Kidney (tissue), 14 donors: ENCODE data around the gene SKAP2. TPM values are rescaled to one million over a fixed set of nuclear protein-coding genes. Genes with fewer than 3 reads are reported as not detected.
A peak's percentile ranks its signal among the peaks of the same experiment; 100 is the strongest.

ENCODE experiments used
- DNase-seq, 5 donors: peaks; one replicate each; pipeline ENCODE4 v3.0.0-alpha.2; 2013 to 2020
- FAIRE-seq: peaks from 2 replicates; lab custom pipeline; 2012; peaks lifted over from hg19 to GRCh38; lab: Jason Lieb, UNC
- H3K27ac ChIP-seq, 2 donors: one replicate each; pipeline ENCODE4 v1.7.0; 2013; ENCODE audit warnings: low read depth in 2 of 2, low read length in 2 of 2, inconsistent platforms in 1 of 2
- H3K27me3 ChIP-seq: one replicate; pipeline ENCODE4 v1.7.1; 2013; ENCODE audit warnings: low read length, inconsistent platforms; ENCODE audit not compliant: control insufficient read depth, insufficient read depth
- H3K36me3 ChIP-seq, 3 donors: one replicate each; pipeline versions ENCODE4 v1.7.0 to v1.7.1; 2013; ENCODE audit warnings: low read length in 3 of 3, control low read depth in 1 of 3, inconsistent platforms in 1 of 3; ENCODE audit not compliant: insufficient read depth in 3 of 3, control insufficient read depth in 2 of 3
- H3K4me1 ChIP-seq, 3 donors: one replicate each; pipeline versions ENCODE4 v1.7.0 to v1.7.1; 2013; ENCODE audit warnings: low read length in 3 of 3, inconsistent platforms in 1 of 3, low read depth in 1 of 3; ENCODE audit not compliant: control insufficient read depth in 2 of 3, insufficient read depth in 2 of 3
- H3K4me3 ChIP-seq, 3 donors: one replicate each; pipeline versions ENCODE4 v1.7.0 to v1.8.1; 2013; ENCODE audit warnings: low read length in 3 of 3, control low read depth in 1 of 3, inconsistent platforms in 1 of 3
- H3K9ac ChIP-seq, 3 donors: one replicate each; pipeline versions ENCODE4 v1.7.0 to v1.7.1; 2013; ENCODE audit warnings: low read length in 3 of 3, control low read depth in 1 of 3, inconsistent platforms in 1 of 3
- H3K9me3 ChIP-seq, 3 donors: one replicate each; pipeline versions ENCODE4 v1.7.0 to v1.7.1; 2013; ENCODE audit warnings: low read length in 3 of 3, control low read depth in 1 of 3, inconsistent platforms in 1 of 3; ENCODE audit not compliant: control insufficient read depth in 2 of 3, insufficient read depth in 1 of 3
- intact Hi-C: fragments of 100-400 bp; cut with DNase I; formaldehyde crosslinking; loops from one replicate; pipeline ENCODE4 v1.11.1; 2022
- polyA plus RNA-seq: library from polyadenylated mRNA; stranded (reverse); fragments of 350-450 nt; fragmentation: Illumina TruSeq; extraction: RNeasy Lipid Tissue Mini Kit (QIAGEN cat#74804); gene quantifications from one replicate; pipeline ENCODE4 v1.2.3, GENCODE V29; 2014; ENCODE audit warnings: low read depth, low replicate concordance; ENCODE audit not compliant: insufficient read depth
- total RNA-seq: library from RNA; stranded (reverse); fragmentation: NEBNext Ultra II Directional; extraction: Animal tissue kit (Norgen Biotek cat#: 25700); gene quantifications from one replicate; pipeline ENCODE4 v1.2.1, GENCODE V29; 2021
- TF ChIP-seq, protein P1 (sequence below): IDR thresholded peaks from 3 replicates; pipeline ENCODE4 v1.5.1; 2012; ENCODE audit warnings: mild to moderate bottlenecking, moderate library complexity, borderline replicate concordance; ENCODE audit not compliant: insufficient read depth; ENCODE audit errors: extremely low read depth
- donor health status: control.
- donor health status: control.
- donor health status: control.
- donor health status: control.
- donor health status: control.
- donor health status: DM: yes; HTN: yes; CAD: no.
- donor health status: Normal renal cell carcinoma (clear cell type).

Gene SKAP2
- total and polyA plus RNA-seq, 2 donors from 2014 or later, result 20.0 to 75.8 TPM

DNA sequence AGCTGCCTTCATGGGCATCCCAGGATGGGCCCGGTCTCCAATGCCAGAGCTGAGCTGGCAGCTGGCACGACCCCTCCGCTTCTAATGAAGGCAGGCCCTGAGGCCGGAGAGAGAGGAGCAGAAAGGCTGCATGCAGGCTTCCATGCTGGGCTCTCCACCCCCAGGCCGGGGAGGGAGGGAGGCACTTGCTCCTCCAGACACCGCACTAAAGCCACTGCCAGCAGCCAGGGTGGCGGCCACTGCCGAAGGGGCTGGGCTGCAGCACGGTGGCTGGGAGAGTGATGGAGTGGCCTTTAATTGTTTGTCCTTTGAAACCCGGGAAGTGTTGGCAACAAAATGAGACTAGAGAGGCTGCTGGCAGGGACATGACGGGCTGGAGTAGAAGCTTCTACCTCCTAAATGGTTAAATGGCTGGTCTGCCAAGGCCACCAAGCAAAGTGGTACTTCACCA, 236.5 kb downstream of the SKAP2 start:
- Histone ChIP-seq H3K27me3 (no peaks in the 10 kb centered on the region), H3K4me3 (no peak overlapping the region), H3K27ac (no peak overlapping the region)

DNA sequence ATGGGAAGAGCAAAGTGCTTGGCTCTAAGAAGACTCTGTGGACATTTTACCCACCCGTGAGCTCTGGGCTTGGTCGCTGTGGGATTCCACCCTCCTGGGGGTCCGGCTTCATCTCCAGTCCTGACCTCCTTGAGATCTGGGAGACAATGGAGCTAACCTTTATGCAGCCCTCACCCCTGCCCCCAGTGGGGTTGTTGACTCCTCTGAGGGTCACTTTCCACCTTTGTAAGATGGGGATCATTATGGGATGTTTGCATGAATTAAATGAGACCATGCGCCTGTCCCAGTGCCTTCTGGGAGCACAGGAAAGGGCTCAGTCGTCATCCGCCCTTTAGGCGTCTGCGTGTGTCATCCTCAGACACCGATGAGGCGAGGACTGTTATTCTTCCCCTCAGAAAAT, 237.2 kb downstream of the SKAP2 start:
- TF ChIP-seq, protein P1, sequence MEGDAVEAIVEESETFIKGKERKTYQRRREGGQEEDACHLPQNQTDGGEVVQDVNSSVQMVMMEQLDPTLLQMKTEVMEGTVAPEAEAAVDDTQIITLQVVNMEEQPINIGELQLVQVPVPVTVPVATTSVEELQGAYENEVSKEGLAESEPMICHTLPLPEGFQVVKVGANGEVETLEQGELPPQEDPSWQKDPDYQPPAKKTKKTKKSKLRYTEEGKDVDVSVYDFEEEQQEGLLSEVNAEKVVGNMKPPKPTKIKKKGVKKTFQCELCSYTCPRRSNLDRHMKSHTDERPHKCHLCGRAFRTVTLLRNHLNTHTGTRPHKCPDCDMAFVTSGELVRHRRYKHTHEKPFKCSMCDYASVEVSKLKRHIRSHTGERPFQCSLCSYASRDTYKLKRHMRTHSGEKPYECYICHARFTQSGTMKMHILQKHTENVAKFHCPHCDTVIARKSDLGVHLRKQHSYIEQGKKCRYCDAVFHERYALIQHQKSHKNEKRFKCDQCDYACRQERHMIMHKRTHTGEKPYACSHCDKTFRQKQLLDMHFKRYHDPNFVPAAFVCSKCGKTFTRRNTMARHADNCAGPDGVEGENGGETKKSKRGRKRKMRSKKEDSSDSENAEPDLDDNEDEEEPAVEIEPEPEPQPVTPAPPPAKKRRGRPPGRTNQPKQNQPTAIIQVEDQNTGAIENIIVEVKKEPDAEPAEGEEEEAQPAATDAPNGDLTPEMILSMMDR, result no peak
- no peaks in the 10 kb centered on the region for H3K27me3 ChIP-seq
- no peak for DNase-seq
- no peaks in the 10 kb centered on the region for H3K4me1 ChIP-seq
- no peak overlapping the region for H3K4me3 ChIP-seq
- intact Hi-C loops, result no loop called here
- no peak overlapping the region for H3K9ac ChIP-seq
- H3K36me3 ChIP-seq, result no peaks in the 10 kb centered on the region
- H3K9me3 ChIP-seq, result no peaks in the 10 kb centered on the region
- no peak overlapping the region for H3K27ac ChIP-seq
- FAIRE-seq, result no peak

More for the DNA sequence above, 236.5 kb downstream of the SKAP2 start:
- Histone ChIP-seq H3K9ac (no peak overlapping the region), H3K4me1 (no peaks in the 10 kb centered on the region), H3K9me3 (no peaks in the 10 kb centered on the region), H3K36me3 (no peaks in the 10 kb centered on the region)
- DNase-seq (peak in 1 of 5 donors; percentile 68), FAIRE-seq (no peak)
- TF ChIP-seq, protein P1, result no peak
- intact Hi-C loops, result no loop called here

DNA sequence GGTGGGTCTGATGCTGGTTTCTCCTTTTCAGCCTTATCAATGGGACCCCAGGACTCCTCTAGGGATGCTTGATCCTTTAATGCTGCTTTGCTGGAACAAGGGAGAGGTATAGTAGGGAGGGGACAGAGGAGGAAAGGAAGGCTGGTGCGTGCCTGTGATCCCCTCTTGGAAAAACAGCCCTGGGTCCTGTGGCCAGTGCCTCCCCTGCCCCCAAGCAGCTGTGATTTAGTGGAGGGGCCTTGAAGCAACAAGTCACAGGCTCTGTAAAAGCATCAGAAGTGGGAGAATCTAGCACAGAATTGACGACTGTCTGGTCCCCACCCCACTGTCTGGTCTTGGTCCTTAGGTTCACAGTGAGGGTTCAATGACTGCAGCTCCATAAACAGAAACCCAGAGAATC, 237.7 kb downstream of the SKAP2 start:
- no peaks in the 10 kb centered on the region for H3K9me3 ChIP-seq
- no peaks in the 10 kb centered on the region for H3K36me3 ChIP-seq
- no peaks in the 10 kb centered on the region for H3K4me1 ChIP-seq
- DNase-seq, result no peak
- H3K9ac ChIP-seq, result no peak overlapping the region
- H3K27ac ChIP-seq, result no peak overlapping the region
- H3K27me3 ChIP-seq, result no peaks in the 10 kb centered on the region
- intact Hi-C loops, result no loop called here
- TF ChIP-seq, protein P1, result no peak
- no peak for FAIRE-seq
- no peak overlapping the region for H3K4me3 ChIP-seq

DNA sequence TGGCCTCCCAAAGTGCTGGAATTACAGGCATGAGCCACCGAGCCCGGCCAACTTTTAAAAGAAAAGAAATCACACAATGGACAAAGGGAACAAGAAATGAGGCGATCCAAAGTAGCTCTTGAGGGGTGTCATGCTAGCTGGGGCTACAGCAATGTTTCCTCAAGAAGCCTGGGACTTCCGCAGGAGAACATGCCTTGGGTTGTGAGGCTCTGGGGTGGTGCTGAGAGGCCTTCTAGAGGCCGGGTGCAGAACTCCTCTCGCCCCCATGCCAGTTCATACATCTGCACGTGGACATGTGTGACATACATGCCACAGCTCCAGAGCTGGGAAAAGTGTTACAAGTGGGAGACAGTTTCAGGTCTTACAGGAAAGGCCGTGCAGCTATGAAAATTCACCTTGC, 238.2 kb downstream of the SKAP2 start:
- TF ChIP-seq, protein P1, result no peak
- no peak overlapping the region for H3K27ac ChIP-seq
- no peak overlapping the region for H3K4me3 ChIP-seq
- H3K36me3 ChIP-seq, result no peaks in the 10 kb centered on the region
- H3K9ac ChIP-seq, result no peak overlapping the region
- no peaks in the 10 kb centered on the region for H3K27me3 ChIP-seq
- H3K4me1 ChIP-seq, result no peaks in the 10 kb centered on the region
- FAIRE-seq, result no peak
- no peaks in the 10 kb centered on the region for H3K9me3 ChIP-seq
- intact Hi-C loops, result no loop called here
- no peak for DNase-seq
